Measurements from ENCODE around the gene ATP5F1D. TPM values are rescaled to one million over a fixed set of nuclear protein-coding genes. Genes with fewer than 3 reads are reported as not detected.

Gene ATP5F1D
- total and polyA plus RNA-seq, 2 of the 8 experiments (the other 6 are each of a cell fraction or from before 2014, with no cell fraction given), result 174 to 249 TPM

- TF ChIP-seq, protein P1, sequence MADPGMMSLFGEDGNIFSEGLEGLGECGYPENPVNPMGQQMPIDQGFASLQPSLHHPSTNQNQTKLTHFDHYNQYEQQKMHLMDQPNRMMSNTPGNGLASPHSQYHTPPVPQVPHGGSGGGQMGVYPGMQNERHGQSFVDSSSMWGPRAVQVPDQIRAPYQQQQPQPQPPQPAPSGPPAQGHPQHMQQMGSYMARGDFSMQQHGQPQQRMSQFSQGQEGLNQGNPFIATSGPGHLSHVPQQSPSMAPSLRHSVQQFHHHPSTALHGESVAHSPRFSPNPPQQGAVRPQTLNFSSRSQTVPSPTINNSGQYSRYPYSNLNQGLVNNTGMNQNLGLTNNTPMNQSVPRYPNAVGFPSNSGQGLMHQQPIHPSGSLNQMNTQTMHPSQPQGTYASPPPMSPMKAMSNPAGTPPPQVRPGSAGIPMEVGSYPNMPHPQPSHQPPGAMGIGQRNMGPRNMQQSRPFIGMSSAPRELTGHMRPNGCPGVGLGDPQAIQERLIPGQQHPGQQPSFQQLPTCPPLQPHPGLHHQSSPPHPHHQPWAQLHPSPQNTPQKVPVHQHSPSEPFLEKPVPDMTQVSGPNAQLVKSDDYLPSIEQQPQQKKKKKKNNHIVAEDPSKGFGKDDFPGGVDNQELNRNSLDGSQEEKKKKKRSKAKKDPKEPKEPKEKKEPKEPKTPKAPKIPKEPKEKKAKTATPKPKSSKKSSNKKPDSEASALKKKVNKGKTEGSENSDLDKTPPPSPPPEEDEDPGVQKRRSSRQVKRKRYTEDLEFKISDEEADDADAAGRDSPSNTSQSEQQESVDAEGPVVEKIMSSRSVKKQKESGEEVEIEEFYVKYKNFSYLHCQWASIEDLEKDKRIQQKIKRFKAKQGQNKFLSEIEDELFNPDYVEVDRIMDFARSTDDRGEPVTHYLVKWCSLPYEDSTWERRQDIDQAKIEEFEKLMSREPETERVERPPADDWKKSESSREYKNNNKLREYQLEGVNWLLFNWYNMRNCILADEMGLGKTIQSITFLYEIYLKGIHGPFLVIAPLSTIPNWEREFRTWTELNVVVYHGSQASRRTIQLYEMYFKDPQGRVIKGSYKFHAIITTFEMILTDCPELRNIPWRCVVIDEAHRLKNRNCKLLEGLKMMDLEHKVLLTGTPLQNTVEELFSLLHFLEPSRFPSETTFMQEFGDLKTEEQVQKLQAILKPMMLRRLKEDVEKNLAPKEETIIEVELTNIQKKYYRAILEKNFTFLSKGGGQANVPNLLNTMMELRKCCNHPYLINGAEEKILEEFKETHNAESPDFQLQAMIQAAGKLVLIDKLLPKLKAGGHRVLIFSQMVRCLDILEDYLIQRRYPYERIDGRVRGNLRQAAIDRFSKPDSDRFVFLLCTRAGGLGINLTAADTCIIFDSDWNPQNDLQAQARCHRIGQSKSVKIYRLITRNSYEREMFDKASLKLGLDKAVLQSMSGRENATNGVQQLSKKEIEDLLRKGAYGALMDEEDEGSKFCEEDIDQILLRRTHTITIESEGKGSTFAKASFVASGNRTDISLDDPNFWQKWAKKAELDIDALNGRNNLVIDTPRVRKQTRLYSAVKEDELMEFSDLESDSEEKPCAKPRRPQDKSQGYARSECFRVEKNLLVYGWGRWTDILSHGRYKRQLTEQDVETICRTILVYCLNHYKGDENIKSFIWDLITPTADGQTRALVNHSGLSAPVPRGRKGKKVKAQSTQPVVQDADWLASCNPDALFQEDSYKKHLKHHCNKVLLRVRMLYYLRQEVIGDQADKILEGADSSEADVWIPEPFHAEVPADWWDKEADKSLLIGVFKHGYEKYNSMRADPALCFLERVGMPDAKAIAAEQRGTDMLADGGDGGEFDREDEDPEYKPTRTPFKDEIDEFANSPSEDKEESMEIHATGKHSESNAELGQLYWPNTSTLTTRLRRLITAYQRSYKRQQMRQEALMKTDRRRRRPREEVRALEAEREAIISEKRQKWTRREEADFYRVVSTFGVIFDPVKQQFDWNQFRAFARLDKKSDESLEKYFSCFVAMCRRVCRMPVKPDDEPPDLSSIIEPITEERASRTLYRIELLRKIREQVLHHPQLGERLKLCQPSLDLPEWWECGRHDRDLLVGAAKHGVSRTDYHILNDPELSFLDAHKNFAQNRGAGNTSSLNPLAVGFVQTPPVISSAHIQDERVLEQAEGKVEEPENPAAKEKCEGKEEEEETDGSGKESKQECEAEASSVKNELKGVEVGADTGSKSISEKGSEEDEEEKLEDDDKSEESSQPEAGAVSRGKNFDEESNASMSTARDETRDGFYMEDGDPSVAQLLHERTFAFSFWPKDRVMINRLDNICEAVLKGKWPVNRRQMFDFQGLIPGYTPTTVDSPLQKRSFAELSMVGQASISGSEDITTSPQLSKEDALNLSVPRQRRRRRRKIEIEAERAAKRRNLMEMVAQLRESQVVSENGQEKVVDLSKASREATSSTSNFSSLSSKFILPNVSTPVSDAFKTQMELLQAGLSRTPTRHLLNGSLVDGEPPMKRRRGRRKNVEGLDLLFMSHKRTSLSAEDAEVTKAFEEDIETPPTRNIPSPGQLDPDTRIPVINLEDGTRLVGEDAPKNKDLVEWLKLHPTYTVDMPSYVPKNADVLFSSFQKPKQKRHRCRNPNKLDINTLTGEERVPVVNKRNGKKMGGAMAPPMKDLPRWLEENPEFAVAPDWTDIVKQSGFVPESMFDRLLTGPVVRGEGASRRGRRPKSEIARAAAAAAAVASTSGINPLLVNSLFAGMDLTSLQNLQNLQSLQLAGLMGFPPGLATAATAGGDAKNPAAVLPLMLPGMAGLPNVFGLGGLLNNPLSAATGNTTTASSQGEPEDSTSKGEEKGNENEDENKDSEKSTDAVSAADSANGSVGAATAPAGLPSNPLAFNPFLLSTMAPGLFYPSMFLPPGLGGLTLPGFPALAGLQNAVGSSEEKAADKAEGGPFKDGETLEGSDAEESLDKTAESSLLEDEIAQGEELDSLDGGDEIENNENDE (IDR thresholded peaks at IDR 0.05; ENCODE audit: insufficient replicate concordance, low read length), result no peak
- TF ChIP-seq, protein P2, sequence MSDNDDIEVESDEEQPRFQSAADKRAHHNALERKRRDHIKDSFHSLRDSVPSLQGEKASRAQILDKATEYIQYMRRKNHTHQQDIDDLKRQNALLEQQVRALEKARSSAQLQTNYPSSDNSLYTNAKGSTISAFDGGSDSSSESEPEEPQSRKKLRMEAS (IDR thresholded peaks at IDR 0.05), result no peak
- TF ChIP-seq TAF7 (optimal IDR thresholded peaks at IDR 0.05; ENCODE audit: borderline replicate concordance, low read depth, low read length) (no peak), GABPA (IDR thresholded peaks at IDR 0.05; ENCODE audit: borderline replicate concordance, insufficient read depth, low read length) (no peak), EGR1 (IDR thresholded peaks at IDR 0.05; ENCODE audit: borderline replicate concordance, low read depth, low read length) (peak; percentile 96), TAF1 (IDR thresholded peaks at IDR 0.05; ENCODE audit: low read depth, low read length) (no peak), GTF2F1 (IDR thresholded peaks at IDR 0.05; ENCODE audit: borderline replicate concordance, low read depth, low read length) (no peak), KDM5A (IDR thresholded peaks at IDR 0.05; ENCODE audit: low read length) (no peak), ASH2L (IDR thresholded peaks at IDR 0.05; ENCODE audit: low read length) (no peak), KDM1A (IDR thresholded peaks at IDR 0.05; ENCODE audit: borderline replicate concordance, low read length) (peak; percentile 52; the same call in 1 of the 2 replicates)
Observed at GRCh38 chr19:1226522-1227303, 14.8 kb upstream of the ATP5F1D start (continued).

All from H1 (cell line).